ENCODE results near the gene IGFN1. TPM values are rescaled to one million over a fixed set of nuclear protein-coding genes. Genes with fewer than 3 reads are reported as not detected.

The IGFN1 gene
- total and polyA plus RNA-seq, 2 of the 8 experiments (the other 6 are each of a cell fraction or from before 2014, with no cell fraction given) = not detected

- TF ChIP-seq TEAD4 (IDR thresholded peaks at IDR 0.05; ENCODE audit: low read depth, low read length) = no peak
These were observed 8.0 kb downstream of the IGFN1 start (continued) for GRCh38 chr1:201198598-201198997.

Measured in H1 (cell line).